ENCODE measurements around the gene KIF5A. TPM values are rescaled to one million over a fixed set of nuclear protein-coding genes. Genes with fewer than 3 reads are reported as not detected.

Gene KIF5A
- total and polyA plus RNA-seq, 2 of the 13 experiments (the other 11 are each of a cell fraction or from before 2014, with no cell fraction given), result 1.6 to 11.9 TPM

DNA sequence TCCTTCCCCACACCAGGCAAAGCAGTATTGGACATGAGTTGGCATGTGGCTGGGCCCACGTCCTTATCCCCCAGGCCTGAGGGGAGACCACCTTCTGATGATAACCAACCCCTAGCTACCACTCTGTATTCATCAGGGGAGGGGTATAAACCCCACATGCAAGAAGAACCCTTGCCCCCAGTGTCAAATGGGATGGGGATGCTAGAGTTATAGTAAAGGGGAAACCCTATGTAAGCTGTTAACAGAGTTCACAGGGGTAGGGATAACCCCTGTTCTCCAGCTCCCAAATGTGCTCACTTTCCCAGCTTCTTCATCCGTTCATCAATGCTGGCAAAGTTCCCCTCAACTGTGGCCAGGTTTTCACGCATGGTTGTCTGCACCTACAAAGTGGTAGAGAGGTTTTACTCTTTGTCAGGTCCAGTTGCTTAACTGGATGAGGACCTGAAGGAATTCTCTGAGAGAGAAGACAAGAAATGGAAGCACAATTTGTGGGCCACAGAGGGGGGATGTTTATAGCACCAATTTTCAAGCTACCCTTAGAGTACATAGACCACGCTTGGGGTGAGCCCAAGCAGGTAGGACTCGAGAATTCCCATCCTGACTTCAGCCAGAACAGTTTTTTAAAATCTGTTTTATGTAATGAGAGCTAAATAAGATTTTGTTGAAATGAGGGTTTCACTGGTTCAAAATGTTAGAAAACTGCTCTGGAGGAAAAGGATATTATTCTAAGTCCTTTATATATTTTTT lies 19.3 kb upstream of the KIF5A start:
- ATAC-seq, result no peak
- WGBS (ENCODE audit: low lambda C conversion rate), result 94% methylated on average over 4 of the region's 5 CpGs
- Histone ChIP-seq H3K4me3 (replicated peaks in 1 of 3; ENCODE audit: insufficient read depth in 1 of 3, low read depth in 2 of 3, low read length in 3 of 3) (no peak overlapping the region), H4K20me1 (ENCODE audit: insufficient read depth, low read length) (no peaks in the 10 kb centered on the region), H3K27me3 (ENCODE audit: control insufficient read depth in 1 of 2, insufficient read depth in 2 of 2, low read length in 2 of 2) (no peaks in the 10 kb centered on the region), H3K27ac (ENCODE audit: extremely low read length, insufficient read depth, low read length) (no peak overlapping the region), H3K9me3 (ENCODE audit: low read length) (no peaks in the 10 kb centered on the region), H3K79me2 (ENCODE audit: insufficient read depth, low read length) (no peaks in the 10 kb centered on the region), H3K4me1 (ENCODE audit: insufficient read depth, low read length) (no peaks in the 10 kb centered on the region), H3K4me2 (ENCODE audit: low read depth, low read length) (no peak overlapping the region), H3K9ac (ENCODE audit: insufficient read depth, low read depth, low read length) (no peak overlapping the region), H2AFZ (ENCODE audit: low read length) (no peak overlapping the region), H3K36me3 (replicated peaks in 1 of 2; ENCODE audit: control insufficient read depth in 1 of 2, insufficient read depth in 2 of 2, low read length in 2 of 2) (peaks cover 33 to 87% of the 10 kb centered on the region in 2 experiments)
- no peak for DNase-seq (ENCODE audit: low spot score)
- ChIA-PET POLR2A (interaction anchor here (0.7 to 3.4 kb wide), 5 partner anchors 9 to 50 kb away, joined by 3 to 17 read pairs (median 5); partner anchors contain the start of genes DCTN2 and DDIT3), CTCF (ENCODE audit: low intra/inter-chr PET ratio, low total read pairs) (no interaction called here)
- TF ChIP-seq ZGPAT (CRISPR knock-in tag; IDR thresholded peaks at IDR 0.05) (no peak), RBFOX2 (IDR thresholded peaks at IDR 0.05; ENCODE audit: low read depth, low read length) (peak; percentile 36; the same call in 1 of the 2 replicates)
- in situ Hi-C loops (cut with HindIII; ENCODE audit: extremely low pct_ligation_motif_present, low pct_unique_long_range_greater_than_20kb) (no loop called here), intact Hi-C loops (cut with micrococcal nuclease; ENCODE audit: unreplicated experiment) (no loop called here)
- no peak for FAIRE-seq
- no TSS peak for BruUV-seq (replicated peaks)

GRCh38 chr12:57531836-57532235 lies 18.0 kb upstream of the KIF5A start:
- Histone ChIP-seq H4K20me1 (ENCODE audit: insufficient read depth, low read length) (no peaks in the 10 kb centered on the region), H3K4me1 (ENCODE audit: insufficient read depth, low read length) (no peaks in the 10 kb centered on the region), H3K27ac (ENCODE audit: extremely low read length, insufficient read depth, low read length) (no peak overlapping the region), H3K9ac (ENCODE audit: insufficient read depth, low read depth, low read length) (no peak overlapping the region), H2AFZ (ENCODE audit: low read length) (no peak overlapping the region), H3K79me2 (ENCODE audit: insufficient read depth, low read length) (no peaks in the 10 kb centered on the region), H3K4me3 (replicated peaks in 1 of 3; ENCODE audit: insufficient read depth in 1 of 3, low read depth in 2 of 3, low read length in 3 of 3) (no peak overlapping the region), H3K36me3 (replicated peaks in 1 of 2; ENCODE audit: control insufficient read depth in 1 of 2, insufficient read depth in 2 of 2, low read length in 2 of 2) (peaks cover 28 to 76% of the 10 kb centered on the region in 2 experiments), H3K27me3 (ENCODE audit: control insufficient read depth in 1 of 2, insufficient read depth in 2 of 2, low read length in 2 of 2) (no peaks in the 10 kb centered on the region), H3K4me2 (ENCODE audit: low read depth, low read length) (no peak overlapping the region), H3K9me3 (ENCODE audit: low read length) (no peaks in the 10 kb centered on the region)
- 90% methylated on average over 1 of the region's 1 CpG for whole genome bisulfite sequencing (ENCODE audit: low lambda C conversion rate)
- no peak for FAIRE-seq
- CTCF ChIA-PET (ENCODE audit: low intra/inter-chr PET ratio, low total read pairs), result no interaction called here
- POLR2A ChIA-PET, result interaction anchor here (0.6 to 3.4 kb wide), 6 partner anchors 12 to 44 kb away, joined by 3 to 17 read pairs (median 4); partner anchors contain the start of gene DCTN2
- TF ChIP-seq POLR2AphosphoS2 (IDR thresholded peaks at IDR 0.05; ENCODE audit: low read depth, low read length) (peak; percentile 34; the same call in 1 of the 2 replicates), POLR2G (IDR thresholded peaks at IDR 0.05; ENCODE audit: low read depth, low read length) (peak; percentile 27; the same call in 1 of the 2 replicates), ZNF614 (CRISPR knock-in tag; IDR thresholded peaks at IDR 0.05; ENCODE audit: borderline replicate concordance) (no peak)
- intact Hi-C loops (cut with micrococcal nuclease; ENCODE audit: unreplicated experiment), result no loop called here
- in situ Hi-C loops (cut with HindIII; ENCODE audit: extremely low pct_ligation_motif_present, low pct_unique_long_range_greater_than_20kb), result no loop called here
- no TSS peak for BruUV-seq (replicated peaks)
- no peak for ATAC-seq
- no peak for DNase-seq (ENCODE audit: low spot score)
